ENCODE measurements around the gene UCKL1. TPM values are rescaled to one million over a fixed set of nuclear protein-coding genes. Genes with fewer than 3 reads are reported as not detected.

The UCKL1 gene
- total RNA-seq, 1 experiment from 2014 or later, result 55.1 TPM

GRCh38 chr20:63937596-63937995 lies 18.6 kb downstream of the UCKL1 start:
- POLR2A ChIA-PET (ENCODE audit: unreplicated experiment), result no interaction called here
- Histone ChIP-seq H3K9me2 (ENCODE audit: insufficient read depth) (no peaks in the 10 kb centered on the region), H2AFZ (no peak overlapping the region), H3K9me3 (ENCODE audit: insufficient read depth, low read depth) (no peaks in the 10 kb centered on the region), H3K4me1 (replicated peaks; ENCODE audit: insufficient read depth) (no peaks in the 10 kb centered on the region), H4K20me1 (ENCODE audit: insufficient read depth) (peaks cover 57% of the 10 kb centered on the region), H3K27ac (no peak overlapping the region), H3K36me3 (ENCODE audit: low read depth) (peaks cover 17% of the 10 kb centered on the region), H3K4me2 (no peak overlapping the region), H3K27me3 (ENCODE audit: insufficient read depth, low read depth) (no peaks in the 10 kb centered on the region), H3K79me2 (ENCODE audit: low read depth) (no peaks in the 10 kb centered on the region), H3F3A (ENCODE audit: insufficient read depth, low read depth) (peaks cover 40% of the 10 kb centered on the region), H3K4me3 (no peak overlapping the region)
- TF ChIP-seq CTCF (conservative IDR thresholded peaks at IDR 0.05), result no peak
- no peak for TF ChIP-seq EZH2 (IDR thresholded peaks at IDR 0.05; ENCODE audit: low read depth)
- DNase-seq, result no peak
- intact Hi-C loops (cut with micrococcal nuclease; ENCODE audit: unreplicated experiment), result no loop called here
- CTCF ChIA-PET, result interaction anchor here (0.8 kb wide), 1 partner anchor 149 kb away, joined by 4 read pairs; no protein-coding TSS in a partner anchor
- BruUV-seq (replicated peaks), result TSS peak; percentile 13

- TF ChIP-seq EZH2 (IDR thresholded peaks at IDR 0.05; ENCODE audit: low read depth), result no peak
- no peak for TF ChIP-seq CTCF (conservative IDR thresholded peaks at IDR 0.05)
- ChIA-PET POLR2A (ENCODE audit: unreplicated experiment) (interaction anchor here (0.5 kb wide), 1 partner anchor 170 kb away, joined by 3 read pairs; no protein-coding TSS in a partner anchor), CTCF (no interaction called here)
- peaks cover 56% of the 10 kb centered on the region for H4K20me1 ChIP-seq (ENCODE audit: insufficient read depth)
- H3K9me2 ChIP-seq (ENCODE audit: insufficient read depth), result no peaks in the 10 kb centered on the region
- H3F3A ChIP-seq (ENCODE audit: insufficient read depth, low read depth), result peaks cover 24% of the 10 kb centered on the region
- no peak overlapping the region for H3K4me2 ChIP-seq
- H3K4me3 ChIP-seq, result no peak overlapping the region
- H2AFZ ChIP-seq, result no peak overlapping the region
- H3K79me2 ChIP-seq (ENCODE audit: low read depth), result no peaks in the 10 kb centered on the region
- no peak overlapping the region for H3K27ac ChIP-seq
- H3K4me1 ChIP-seq (replicated peaks; ENCODE audit: insufficient read depth), result no peaks in the 10 kb centered on the region
- H3K9me3 ChIP-seq (ENCODE audit: insufficient read depth, low read depth), result no peaks in the 10 kb centered on the region
- BruUV-seq (replicated peaks), result no TSS peak
- H3K36me3 ChIP-seq (ENCODE audit: low read depth), result peaks cover 11% of the 10 kb centered on the region
- intact Hi-C loops (cut with micrococcal nuclease; ENCODE audit: unreplicated experiment), result no loop called here
- DNase-seq, result no peak
- no peaks in the 10 kb centered on the region for H3K27me3 ChIP-seq (ENCODE audit: insufficient read depth, low read depth)
These were observed 20.8 kb downstream of the UCKL1 start for GRCh38 chr20:63935447-63935846.

- no peaks in the 10 kb centered on the region for H3K27me3 ChIP-seq (ENCODE audit: insufficient read depth, low read depth)
- CTCF ChIA-PET, result interaction anchor here (0.7 kb wide), 1 partner anchor 572 kb away, joined by 3 read pairs; no protein-coding TSS in a partner anchor
- no peak for TF ChIP-seq EZH2 (IDR thresholded peaks at IDR 0.05; ENCODE audit: low read depth)
- peak; percentile 38; the same call in 1 of the 2 replicates for TF ChIP-seq CTCF (conservative IDR thresholded peaks at IDR 0.05)
These were observed 21.7 kb downstream of the UCKL1 start for GRCh38 chr20:63934271-63935068.

More at GRCh38 chr20:63934271-63935068, 21.7 kb downstream of the UCKL1 start:
- Histone ChIP-seq H4K20me1 (ENCODE audit: insufficient read depth) (peaks cover 48% of the 10 kb centered on the region), H3K4me1 (replicated peaks; ENCODE audit: insufficient read depth) (no peaks in the 10 kb centered on the region), H3K79me2 (ENCODE audit: low read depth) (no peaks in the 10 kb centered on the region), H3K9me3 (ENCODE audit: insufficient read depth, low read depth) (no peaks in the 10 kb centered on the region), H3K27ac (no peak overlapping the region), H3K4me3 (no peak overlapping the region), H3K4me2 (no peak overlapping the region), H3K9me2 (ENCODE audit: insufficient read depth) (no peaks in the 10 kb centered on the region), H3F3A (ENCODE audit: insufficient read depth, low read depth) (peaks cover 23% of the 10 kb centered on the region), H3K36me3 (ENCODE audit: low read depth) (peaks cover 10% of the 10 kb centered on the region), H2AFZ (no peak overlapping the region)
- BruUV-seq (replicated peaks), result no TSS peak
- intact Hi-C loops (cut with micrococcal nuclease; ENCODE audit: unreplicated experiment), result no loop called here
- POLR2A ChIA-PET (ENCODE audit: unreplicated experiment), result no interaction called here
- DNase-seq, result no peak

Measured in PC-9 (cell line).